ENCODE results near the gene C13orf46. TPM values are rescaled to one million over a fixed set of nuclear protein-coding genes. Genes with fewer than 3 reads are reported as not detected.

Gene C13orf46
- total and polyA plus RNA-seq, 2 donors (not counting 1 experiment from before 2014, with no cell fraction given): 1.4 to 4.8 TPM

DNA sequence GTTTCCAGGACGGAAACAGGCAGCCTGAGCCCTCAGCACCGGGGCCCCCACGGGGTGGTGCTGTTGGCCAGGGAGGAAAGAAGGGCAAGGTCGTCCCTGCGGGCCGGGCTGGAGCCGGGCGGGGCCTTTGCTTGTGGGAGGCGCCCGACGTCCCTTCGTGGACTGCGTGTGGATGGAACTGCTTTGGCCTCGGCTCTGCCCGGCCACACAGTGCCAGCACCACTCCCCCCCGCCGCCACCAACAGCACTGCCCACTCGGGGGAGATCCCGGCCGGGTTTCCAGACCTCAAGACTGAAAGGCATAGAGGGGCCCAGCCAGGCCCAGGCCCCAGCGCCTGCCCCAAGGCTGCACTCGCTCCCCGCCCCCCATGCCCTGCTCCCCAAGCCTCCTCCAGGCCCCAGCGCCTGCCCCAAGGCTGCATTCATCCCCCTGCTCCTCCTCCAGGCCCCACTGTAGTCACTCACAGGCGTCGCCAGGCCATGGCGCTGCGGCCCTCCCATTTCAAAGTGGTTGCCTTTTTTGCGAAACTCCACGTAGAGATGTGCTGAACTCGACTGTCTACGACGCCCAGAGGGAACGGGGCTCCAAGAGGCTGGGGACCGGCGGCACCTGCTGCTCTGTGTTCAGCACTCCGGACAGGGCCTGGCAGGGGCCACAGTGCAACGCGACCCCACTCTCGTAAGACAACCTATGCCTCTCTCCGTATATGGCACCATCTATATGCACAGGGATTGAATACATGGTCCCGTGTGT lies 22.5 kb downstream of the C13orf46 start:
- H3K27ac Mint-ChIP-seq: no peak overlapping the region
- Histone ChIP-seq H2AFZ (ENCODE audit: insufficient read depth, low read depth, low read length, poor library complexity, severe bottlenecking) (peak overlapping the region; percentile 58), H3K4me3 (ENCODE audit: control extremely low read depth in 1 of 5, extremely low read depth in 1 of 5, insufficient read depth in 1 of 5, low read depth in 2 of 5, low read length in 4 of 5) (peak overlapping the region in 2 of 5 experiments; percentile 26 to 43)

More for the DNA sequence above, 22.5 kb downstream of the C13orf46 start:
- peak overlapping the region; percentile 31 for H3K9ac ChIP-seq (ENCODE audit: low read length)
- peaks cover 0 to 12% (median 0%) of the 10 kb centered on the region in 4 experiments for H3K27me3 ChIP-seq (replicated peaks in 1 of 4; ENCODE audit: control extremely low read depth in 1 of 4, control insufficient read depth in 3 of 4, insufficient read depth in 4 of 4, low read length in 3 of 4)
- POLR2A ChIA-PET: no interaction called here
- CTCF ChIA-PET: interaction anchor here (0.6 to 1.1 kb wide), 2 partner anchors 275 to 277 kb away, joined by 3 to 4 read pairs; no protein-coding TSS in a partner anchor
- H3K36me3 ChIP-seq (replicated peaks in 1 of 2; ENCODE audit: control extremely low read depth in 1 of 2, control insufficient read depth in 1 of 2, extremely low read depth in 1 of 2, insufficient read depth in 2 of 2, low read length in 1 of 2): no peaks in the 10 kb centered on the region
- TF ChIP-seq CTCF (IDR thresholded peaks at IDR 0.05) (peak; percentile 70), EZH2 (IDR thresholded peaks at IDR 0.05; ENCODE audit: borderline replicate concordance, insufficient read depth, low read depth, low read length, poor library complexity, severe bottlenecking) (no peak)
- DNase-seq (peak; percentile 77), ATAC-seq (ENCODE audit: low read depth) (peak; percentile 95)
- peak overlapping the region; percentile 39 for H3K4me3 Mint-ChIP-seq
- WGBS (ENCODE audit: insufficient coverage): 42% methylated on average over 42 of the region's 42 CpGs
- H3K4me2 ChIP-seq (replicated peaks; ENCODE audit: low read depth, low read length, poor library complexity, severe bottlenecking): peak overlapping the region; percentile 72
- intact Hi-C loops (cut with micrococcal nuclease): loop anchor here (1.0 to 2.0 kb wide), 2 partner anchors 159 to 283 kb away; partner anchors contain the start of gene CDC16
- H3K4me1 Mint-ChIP-seq: peaks cover 17% of the 10 kb centered on the region
- no peaks in the 10 kb centered on the region for H4K20me1 ChIP-seq (ENCODE audit: control insufficient read depth, insufficient read depth, low read length, poor library complexity, severe bottlenecking)
- peaks cover 7 to 23% of the 10 kb centered on the region in 2 donors for H3K4me1 ChIP-seq (ENCODE audit: control insufficient read depth in 2 of 2, insufficient read depth in 2 of 2, low read length in 2 of 2)
- no peaks in the 10 kb centered on the region for H3K27me3 Mint-ChIP-seq
- no peak overlapping the region for H3K27ac ChIP-seq (ENCODE audit: low read length in 2 of 2)
- H3K9me3 Mint-ChIP-seq (ENCODE audit: insufficient read depth): no peaks in the 10 kb centered on the region
- no peaks in the 10 kb centered on the region for H3K79me2 ChIP-seq (ENCODE audit: control insufficient read depth, insufficient read depth, low read length)
- H3K9me3 ChIP-seq (ENCODE audit: control extremely low read depth in 1 of 3, control insufficient read depth in 2 of 3, insufficient read depth in 1 of 3, low read length in 2 of 3): peaks cover 0 to 27% (median 0%) of the 10 kb centered on the region in 3 donors

All from B cell (primary cell).